GM21737 (cell line): Measurements from ENCODE around the gene PLA2G4D.

ENCODE experiments used
- ATAC-seq: cut with Tn5 transposase; IDR thresholded peaks from one replicate; pipeline ENCODE4 v1.9.1; 2021; ENCODE audit warnings: mild to moderate bottlenecking, moderate library complexity; ENCODE audit not compliant: unreplicated experiment

The PLA2G4D gene

DNA sequence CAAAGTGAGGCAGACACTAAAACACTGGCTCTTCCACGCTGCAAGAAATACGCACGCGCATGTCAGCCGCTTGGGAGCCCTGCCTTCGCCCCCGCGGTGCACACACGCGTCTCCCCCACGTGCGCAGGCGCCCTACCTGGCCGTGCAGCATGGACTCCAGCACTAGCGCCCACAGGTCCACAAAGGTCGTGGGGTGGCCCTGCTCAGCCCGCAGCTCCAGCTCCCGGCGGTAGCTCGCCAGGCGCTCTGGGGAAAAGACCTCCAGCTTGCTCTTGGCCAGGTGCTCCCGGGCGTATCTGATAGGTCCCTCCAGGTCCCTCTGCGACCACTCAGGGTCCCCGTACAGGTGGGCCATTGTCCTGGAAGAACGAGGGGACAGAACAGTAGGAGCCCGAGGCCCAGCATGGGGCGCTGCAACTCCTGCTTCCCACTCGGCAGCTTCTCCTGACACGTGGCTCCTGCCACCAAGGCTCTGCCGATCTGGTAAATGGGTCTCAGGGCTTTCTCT is 14.9 kb downstream of the PLA2G4D start:
- ATAC-seq: no peak

DNA sequence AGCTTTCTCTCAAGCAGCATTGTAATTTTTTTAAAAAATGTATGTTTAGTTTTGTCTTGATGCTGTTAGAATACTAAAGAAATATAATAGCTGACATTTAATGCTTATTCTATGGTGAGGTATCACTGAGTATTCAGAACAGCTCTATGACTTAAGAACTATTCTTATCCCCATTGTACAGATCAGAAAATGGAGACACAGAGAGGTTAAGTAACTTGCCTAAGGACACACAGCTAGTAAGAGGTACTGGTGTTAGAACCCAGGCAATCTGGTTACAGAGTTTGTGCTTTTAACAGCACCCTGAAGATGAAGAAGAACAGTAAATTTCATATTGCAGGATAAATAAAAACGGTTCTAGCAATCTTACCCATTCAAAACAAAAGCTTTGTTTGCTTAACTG is 15.5 kb downstream of the PLA2G4D start:
- ATAC-seq: no peak

DNA sequence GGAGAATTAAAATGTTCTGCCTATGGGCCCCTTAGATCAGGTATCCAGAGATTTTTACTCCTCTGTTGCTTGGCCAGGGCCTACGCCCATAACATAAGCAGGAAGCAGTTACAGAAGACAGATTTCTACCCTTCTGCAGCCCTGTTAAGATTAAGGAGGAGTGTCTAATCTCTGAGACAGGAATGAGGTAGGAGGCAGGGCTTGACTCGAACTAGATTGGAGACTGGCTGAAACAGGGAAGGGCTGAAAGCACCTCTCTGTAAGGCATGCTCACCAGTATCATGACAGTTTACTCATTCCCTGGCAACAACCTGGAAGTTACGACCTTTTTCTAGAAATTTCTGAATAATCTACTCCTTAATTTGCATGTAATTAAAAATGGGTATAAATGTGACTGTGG is 16.7 kb downstream of the PLA2G4D start:
- no peak for ATAC-seq

DNA sequence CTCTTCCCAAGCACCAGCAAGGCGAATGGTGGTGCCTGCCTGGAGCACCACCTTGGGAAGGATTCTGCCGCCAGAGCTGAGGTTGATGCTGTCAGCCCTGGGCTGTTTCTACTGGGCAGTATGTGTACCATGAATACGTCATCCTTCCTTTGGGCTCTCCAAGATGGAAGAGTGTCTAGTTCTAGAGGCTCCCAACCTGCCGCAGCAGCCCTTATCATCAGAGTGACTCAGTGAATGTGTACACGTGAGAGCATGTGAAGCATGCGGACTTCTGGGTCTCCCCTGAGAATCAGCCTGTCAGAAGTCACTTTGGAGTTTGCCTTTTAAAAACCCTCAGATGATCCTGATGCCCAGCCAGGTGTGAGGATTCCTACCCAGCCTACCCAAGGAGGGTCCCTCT is 20.9 kb downstream of the PLA2G4D start:
- no peak for ATAC-seq

DNA sequence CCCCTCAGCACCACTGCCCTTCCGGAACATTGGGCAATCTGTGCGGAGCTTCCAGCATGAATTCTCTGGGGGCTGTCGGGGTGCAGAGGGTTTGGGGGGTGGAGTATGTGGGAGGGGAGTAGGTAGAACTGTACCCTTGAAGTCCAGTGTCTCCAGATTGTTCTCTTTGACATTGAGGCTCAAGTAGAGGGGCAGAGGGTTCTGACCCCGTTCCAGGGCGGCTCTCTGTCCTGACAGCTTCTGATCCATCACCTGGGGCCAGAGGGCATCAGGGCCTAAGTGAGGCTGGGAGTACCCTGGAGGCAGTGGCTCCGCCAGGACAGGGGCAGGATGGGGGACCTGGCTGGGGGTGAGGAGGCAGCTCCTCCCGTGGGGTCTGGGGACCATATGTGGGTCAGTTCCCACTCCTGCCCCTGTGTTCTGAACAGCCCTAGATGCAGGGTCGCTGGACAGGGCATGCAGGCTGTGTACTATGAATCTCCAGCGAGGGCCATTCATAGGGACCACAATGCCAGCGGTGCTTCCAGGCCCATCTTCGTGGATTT is 22.1 kb downstream of the PLA2G4D start:
- no peak for ATAC-seq

DNA sequence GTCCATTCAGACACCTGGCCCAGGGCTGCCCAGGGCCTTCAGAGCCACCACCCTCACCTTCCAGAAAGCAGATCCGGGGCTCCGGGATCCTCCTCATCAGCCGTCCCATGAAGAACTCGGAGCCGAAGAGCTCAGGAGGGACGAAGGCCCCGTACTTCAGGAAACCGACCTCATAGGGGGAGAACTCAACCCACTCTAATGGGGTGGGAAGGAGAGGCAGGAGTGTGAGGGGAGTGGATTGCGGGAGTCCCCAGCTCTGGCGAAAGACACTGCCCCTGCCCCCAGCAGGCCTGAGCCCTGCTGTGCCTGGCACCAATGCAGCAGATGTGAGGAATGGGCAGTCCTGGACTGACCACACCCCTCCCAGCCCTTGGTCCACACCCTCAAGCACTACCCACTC is 22.6 kb downstream of the PLA2G4D start:
- no peak for ATAC-seq

DNA sequence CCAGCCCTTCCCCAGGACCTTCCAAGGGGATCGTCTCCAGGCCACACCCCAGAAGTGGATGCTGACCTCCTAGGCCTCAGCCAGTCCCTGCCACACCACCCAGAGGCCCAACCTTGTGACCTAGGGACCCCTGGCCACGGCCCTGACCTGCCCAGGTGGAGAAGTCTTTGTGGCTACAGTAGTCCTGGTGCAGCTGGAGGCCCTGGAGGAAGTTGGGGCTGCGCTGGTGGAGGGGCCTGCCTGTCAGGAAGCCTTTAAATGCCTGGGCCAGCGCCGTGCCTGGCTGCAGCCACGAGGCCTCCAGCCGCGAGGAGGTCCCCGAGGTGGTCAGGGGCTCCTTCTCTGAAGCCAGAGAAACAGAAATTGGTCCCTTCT is 23.4 kb downstream of the PLA2G4D start:
- ATAC-seq: no peak

DNA sequence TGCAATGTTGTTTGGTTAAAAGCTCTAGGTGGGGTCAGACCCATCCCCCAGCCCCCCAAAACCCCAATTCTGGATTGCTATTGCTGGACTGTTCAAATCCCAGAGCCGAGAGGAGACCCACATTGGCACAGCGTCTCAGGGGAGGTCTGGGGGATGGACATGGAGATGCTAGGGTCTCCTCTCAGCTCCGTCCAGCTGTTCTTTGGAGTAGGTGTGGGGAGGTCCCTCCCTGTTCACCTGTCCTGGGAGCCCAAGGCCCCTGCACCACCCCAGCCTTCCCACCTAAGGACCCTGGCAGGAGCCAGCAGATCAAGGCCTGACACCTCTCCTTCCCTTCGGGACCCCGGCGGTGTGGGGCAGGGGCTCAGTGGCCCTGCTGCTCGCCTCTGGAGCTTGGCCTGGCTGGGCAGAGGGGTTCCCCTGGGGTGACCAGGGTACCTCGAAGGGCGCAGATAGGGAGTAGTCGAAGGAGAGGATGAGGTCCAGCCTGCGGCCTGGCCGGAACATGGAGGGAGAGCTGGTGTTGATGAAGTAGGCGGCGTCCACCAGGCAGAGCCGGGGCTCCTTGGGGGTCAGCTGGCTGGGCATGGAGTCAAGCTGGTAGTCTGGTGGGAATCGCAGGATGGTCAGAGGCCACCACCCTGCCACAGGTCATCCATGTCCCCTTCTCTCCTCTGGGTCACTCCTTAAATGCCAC is 23.9 kb downstream of the PLA2G4D start:
- no peak for ATAC-seq

DNA sequence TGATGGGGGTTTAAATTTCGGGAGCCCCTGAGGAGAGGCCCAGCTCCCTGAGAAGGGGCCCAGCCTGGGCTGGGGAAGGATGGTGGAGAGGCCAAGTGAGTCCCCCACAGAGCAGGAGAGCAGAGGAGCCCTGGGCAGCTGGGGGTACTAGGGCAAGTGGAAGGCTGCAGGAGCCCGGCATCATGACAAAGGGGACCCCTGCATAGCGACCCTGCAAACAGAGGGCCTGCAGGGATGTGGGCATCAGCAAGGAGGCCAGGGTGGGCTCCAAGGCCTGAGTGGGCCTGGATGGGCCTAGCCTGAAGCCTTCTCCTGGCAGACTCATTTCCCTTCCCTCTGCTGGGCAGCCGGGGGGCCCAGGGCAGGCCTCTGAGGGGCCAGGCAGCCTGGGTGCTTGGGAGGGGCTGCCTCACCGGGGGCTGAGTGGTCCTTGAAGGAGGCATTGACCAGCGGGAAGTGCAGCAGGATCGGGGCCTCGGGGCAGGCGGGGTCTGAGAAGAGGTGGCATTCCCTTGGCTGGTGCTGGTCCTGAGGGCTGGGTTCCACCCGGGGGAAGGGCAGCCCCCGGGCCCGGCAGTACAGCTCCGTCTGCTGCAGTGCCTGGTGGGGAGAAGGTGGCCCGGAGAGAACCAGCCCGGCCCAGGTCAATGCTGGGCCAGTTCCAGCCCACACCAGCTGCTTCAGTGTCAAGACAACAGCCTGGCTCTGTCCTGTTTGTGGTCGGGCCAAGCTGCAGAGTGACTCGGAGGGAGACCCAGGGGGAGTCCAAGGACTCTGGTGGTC is 24.7 kb downstream of the PLA2G4D start:
- ATAC-seq: no peak

DNA sequence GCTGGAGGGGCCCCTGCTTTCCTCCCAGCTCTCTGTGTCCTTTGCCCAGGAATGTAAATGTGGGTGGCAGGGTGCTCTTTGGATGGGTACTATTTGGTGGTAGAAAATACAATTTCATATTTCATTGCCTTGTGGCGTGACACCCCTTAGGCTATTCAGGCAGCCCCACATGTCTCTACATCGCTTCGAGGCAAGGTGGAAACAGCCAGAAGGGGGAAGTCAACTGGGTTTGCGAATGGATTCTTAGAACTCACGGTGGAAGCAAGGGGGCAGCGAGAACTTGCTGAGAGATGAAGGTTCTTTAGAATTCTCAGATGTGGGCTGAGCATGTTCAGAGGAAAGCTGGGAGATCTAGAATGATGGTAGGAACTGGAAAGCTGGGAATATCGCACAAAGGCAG is 25.3 kb downstream of the PLA2G4D start:
- no peak for ATAC-seq

DNA sequence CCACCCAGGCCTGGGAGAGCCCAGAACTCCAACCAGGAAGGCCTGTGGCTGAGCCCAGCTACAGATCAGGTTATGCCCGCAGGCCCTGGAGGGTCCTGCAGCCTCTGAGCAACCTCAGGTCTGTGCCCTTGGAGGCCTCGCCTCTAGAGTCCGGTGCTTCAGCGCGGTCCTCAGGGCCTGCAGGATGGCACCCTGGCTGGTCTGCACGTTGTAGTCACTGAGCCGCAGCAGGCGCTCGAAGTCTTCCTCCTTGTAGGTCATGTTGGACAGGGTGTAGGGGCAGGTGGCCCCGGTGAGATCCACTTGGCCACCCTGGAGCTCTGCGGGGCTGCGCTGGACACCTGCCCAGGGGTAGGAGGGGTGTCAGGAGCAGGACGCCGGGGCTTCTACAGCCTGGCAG is 25.8 kb downstream of the PLA2G4D start:
- ATAC-seq: no peak

DNA sequence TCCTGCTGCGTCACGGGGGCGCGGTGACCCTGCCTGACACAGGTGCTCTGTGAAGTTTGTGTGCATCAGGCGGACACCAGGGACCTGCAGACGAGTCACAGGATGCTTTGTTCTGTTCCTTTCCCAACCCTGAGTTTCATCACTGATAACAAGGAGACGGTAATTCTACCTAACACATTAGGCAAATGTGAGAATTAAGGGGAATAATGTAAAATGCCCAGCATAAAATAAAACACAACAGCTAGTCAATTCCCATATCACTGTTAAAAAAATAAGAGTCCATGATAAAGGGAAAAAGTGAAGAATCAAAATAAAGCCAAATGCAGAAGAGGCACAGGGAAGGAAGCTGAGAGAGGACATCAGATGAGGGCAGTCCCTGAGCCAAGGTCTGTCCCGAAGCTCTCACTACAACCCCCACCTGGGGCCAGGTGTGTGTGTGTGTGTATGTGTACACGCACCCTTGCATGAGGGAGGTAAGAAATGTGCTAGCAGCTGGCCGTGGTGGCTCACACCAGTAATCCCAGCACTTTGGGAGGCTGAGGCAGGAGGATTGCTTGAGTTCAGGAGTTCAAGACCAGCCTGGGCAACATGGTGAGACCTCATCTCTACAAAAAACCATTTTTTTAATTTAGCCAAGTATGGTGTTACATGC is 27.5 kb downstream of the PLA2G4D start:
- ATAC-seq: no peak

DNA sequence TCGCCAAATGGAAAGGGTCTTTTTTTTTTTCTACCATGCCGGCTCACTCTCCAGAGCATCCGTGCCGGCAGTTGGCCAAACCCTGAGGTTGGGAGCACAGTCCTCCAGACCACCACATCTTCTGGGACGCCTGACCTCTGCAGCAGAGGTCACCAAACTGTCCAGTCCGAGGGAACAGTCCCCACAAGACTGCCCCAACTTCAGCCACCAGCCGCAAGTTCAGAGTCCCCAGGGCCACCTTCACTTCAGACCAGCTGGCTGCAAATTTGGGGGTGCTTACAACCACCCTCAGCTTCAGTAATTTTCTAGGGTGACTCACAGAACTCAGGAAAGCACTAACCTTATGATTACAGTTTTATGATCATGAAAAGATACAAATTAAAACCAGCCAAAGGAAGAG is 28.9 kb downstream of the PLA2G4D start:
- ATAC-seq: no peak

DNA sequence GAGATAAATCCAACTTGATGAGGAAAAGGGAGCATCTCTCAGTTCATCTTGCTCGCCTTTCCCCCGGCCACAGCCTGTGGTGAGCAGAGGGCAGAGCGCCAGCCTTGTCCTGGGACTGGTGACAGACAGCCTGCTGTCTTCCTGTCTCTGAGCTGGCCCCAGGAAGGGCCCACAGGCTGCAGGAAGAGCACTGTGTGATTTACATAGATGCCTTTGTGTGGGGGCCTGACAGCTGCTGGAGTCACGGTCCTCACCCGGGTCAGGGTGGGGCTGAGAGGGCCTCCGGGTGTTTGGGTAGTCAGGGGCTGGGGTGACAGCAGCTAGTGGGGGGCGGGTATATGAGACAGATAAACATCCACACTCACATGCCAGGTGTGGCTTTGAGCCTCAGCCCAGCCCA is 29.3 kb downstream of the PLA2G4D start:
- no peak for ATAC-seq

DNA sequence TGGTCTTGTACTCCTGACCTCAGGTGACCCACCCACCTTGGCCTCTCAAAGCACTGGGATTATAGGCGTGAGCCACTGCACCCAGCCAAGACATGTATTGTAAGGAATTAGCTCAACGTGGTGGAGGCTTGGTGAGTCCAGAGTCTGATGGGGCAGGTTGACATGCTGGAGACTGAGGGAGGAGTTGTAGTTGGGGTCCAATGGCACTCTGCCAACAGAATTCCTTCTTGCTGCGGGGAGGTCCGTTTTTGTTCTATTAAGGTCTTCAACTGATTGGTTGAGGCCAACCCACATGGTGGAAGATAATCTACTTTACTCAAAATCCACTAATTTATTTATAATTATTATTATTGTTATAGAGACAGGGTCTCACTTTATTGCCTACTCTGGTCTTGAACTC is 30.1 kb downstream of the PLA2G4D start:
- ATAC-seq: no peak

DNA sequence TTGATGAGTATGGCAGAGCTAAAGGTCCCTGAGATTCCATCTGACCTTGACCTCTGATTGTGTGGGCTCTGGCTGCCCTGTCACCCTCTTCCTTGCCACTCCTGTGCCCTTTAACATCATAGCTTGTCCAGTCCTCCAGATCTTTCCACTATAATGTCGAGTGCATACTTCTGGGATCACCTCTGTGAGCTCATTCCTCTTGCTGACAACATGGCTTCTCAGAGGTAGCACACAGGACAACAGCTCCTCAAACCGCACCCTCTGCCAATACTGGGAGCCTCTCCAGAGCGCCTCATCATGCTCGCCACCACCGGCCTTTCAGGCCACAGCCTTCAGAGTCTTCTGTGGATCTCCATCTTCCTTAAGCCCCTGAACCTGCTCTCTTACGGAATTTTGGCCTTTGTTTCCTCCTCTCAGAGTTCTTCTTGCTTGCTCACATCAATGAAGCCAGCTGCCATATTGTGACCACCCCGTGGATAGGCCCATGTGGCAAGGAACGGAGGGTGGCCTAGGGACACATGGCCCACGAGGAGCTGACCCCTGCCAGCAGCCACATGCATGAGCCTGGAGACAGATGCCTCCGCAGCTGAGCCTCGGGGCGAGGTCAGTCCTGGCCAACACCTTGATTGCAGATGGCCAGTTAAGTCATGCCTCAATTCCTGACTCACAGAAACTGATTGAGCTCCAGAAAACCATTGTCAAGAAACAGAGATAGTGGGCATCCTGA is 31.1 kb downstream of the PLA2G4D start:
- no peak for ATAC-seq

DNA sequence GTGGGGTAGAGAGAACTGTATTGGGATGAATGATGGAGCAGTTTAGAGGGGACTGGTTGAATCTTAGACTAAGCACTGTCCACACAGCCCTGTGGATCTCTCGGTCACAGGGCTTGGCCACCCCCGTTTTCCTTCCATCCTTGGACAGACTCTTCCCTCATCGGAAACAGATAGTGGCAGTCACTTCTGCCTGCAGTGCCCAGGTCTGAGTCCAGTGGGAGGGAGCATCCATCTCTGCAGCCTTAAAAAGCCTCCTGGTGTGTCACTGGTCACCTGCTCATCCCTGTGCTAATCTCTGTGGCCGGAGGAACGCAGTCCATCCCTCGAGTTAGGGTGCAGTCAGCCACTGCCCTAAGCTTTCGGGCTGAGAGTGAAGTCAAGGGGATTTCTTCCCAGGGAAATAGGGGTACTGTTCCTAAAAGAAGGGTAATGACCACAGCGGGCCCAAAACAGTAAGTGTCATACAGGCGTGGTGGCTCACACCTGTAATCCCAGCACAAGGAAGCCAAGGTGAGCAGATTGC is 32.0 kb downstream of the PLA2G4D start:
- no peak for ATAC-seq

DNA sequence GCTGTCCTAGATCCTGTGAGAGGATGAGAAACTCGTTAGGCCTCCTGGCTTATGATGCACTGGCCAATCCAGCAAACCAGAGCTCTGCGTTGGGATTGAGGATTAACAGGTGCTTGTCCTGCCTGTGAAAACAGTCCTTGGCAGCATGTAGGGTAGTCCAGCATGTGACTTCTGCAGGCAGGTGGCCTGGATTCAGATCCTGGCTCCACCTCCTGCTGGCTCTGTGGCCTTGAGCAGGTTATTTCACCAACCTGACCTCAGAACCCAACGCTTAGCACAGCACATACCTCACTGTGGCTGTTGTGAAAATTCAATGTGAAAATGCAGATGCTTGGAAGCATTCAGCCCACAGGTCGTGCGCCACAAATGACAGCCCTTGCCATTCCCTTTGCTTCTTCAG is 33.6 kb downstream of the PLA2G4D start:
- no peak for ATAC-seq

DNA sequence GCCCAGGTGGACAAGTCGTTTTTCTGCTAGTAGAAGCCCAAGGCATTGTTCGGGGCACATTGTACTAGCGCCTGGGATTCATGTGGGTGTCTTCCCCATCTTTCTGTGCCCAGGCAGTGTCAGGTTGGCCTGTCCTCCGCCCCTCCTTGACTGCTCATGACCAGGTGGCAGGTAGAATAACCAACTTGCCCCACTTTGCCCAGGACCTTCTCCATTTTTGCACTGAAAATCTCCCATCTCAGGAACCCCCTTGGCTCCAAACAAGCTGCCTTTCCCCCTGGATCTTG is 33.9 kb downstream of the PLA2G4D start:
- no peak for ATAC-seq

DNA sequence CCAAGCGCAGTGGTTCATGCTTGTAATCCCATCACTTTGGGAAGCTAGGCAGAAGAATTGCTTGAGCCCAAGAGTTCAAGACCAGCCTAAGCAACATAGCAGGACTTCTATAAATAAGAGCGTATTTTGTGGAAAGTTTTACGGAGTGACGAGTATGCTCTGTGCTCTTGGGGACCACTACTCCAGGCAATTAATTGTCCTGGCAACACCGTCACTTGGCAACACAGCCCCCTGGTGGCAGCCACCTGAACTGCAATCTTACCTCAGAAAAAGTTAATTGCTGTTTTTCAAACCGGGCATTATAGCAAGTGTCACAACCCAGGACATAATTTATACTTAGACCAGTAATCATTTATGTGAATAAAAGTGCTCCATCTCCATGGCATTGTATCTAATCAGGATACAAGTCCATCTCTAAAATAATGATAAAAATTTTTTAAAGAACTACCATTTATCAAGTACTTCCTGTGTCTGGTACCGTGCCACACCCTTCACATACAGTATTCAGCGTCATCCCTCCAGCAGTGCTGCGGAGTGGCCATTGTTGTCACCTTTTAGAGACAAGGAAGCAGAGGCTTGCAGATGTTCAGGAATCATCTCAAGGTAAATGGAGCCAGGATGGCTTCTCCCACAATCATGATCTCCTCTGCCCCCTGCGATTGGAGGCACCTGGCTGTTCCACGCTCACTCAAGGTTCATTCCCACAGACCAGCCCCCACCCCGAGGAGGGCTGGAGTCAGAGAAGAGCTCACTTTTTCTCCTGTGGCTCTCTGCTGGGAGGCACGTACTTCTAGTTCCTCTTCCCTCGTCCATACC is 34.5 kb downstream of the PLA2G4D start:
- no peak for ATAC-seq
